HG03280 (cell line): ENCODE results near the gene SELENOS.
"Not testable (repeated sequence)": the region's sequence is repeated elsewhere in the genome, so short reads cannot be mapped to it uniquely, and the experiment has no call there.

Experiments
- ATAC-seq: cut with Tn5 transposase; IDR thresholded peaks from one replicate; pipeline ENCODE4 v1.9.1; 2021; ENCODE audit warnings: mild to moderate bottlenecking, moderate library complexity; ENCODE audit not compliant: unreplicated experiment

Gene SELENOS

GRCh38 chr15:101310161-101310480, 32.8 kb upstream of the SELENOS start:
- ATAC-seq, result no peak

GRCh38 chr15:101309436-101310160, 32.3 kb upstream of the SELENOS start:
- no peak for ATAC-seq

- no peak for ATAC-seq
Measured at GRCh38 chr15:101308604-101309435, 31.5 kb upstream of the SELENOS start.

- no peak for ATAC-seq
Measured at GRCh38 chr15:101307897-101308603, 30.8 kb upstream of the SELENOS start.

GRCh38 chr15:101307048-101307896, 30.0 kb upstream of the SELENOS start:
- ATAC-seq, result no peak

GRCh38 chr15:101306341-101307047, 29.2 kb upstream of the SELENOS start:
- no peak for ATAC-seq

- ATAC-seq, result no peak
Measured at GRCh38 chr15:101305820-101306255, 28.6 kb upstream of the SELENOS start.

- ATAC-seq, result no peak
Measured at GRCh38 chr15:101303408-101303807, 26.1 kb upstream of the SELENOS start.

- ATAC-seq, result no peak
Measured at GRCh38 chr15:101296418-101297405, 19.4 kb upstream of the SELENOS start.

GRCh38 chr15:101295607-101296161, 18.4 kb upstream of the SELENOS start:
- no peak for ATAC-seq

GRCh38 chr15:101294731-101295606, 17.7 kb upstream of the SELENOS start, which contains the start of gene SNRPA1:
SNRPA1 (minus strand) TSS chr15:101295248; CDS start chr15:101295178, 70 bp downstream.
- ATAC-seq, result peak; percentile 84

GRCh38 chr15:101293122-101293521, 15.8 kb upstream of the SELENOS start:
- no peak for ATAC-seq

- ATAC-seq, result no peak
Measured at GRCh38 chr15:101288905-101289513, 11.7 kb upstream of the SELENOS start.

GRCh38 chr15:101287342-101287741, 10.1 kb upstream of the SELENOS start:
- not testable (repeated sequence) for ATAC-seq

- no peak for ATAC-seq
Measured at GRCh38 chr15:101286471-101287114, 9.3 kb upstream of the SELENOS start.

GRCh38 chr15:101283931-101284330, 6.6 kb upstream of the SELENOS start:
- no peak for ATAC-seq

- ATAC-seq, result no peak
Measured at GRCh38 chr15:101280007-101280406, 2.7 kb upstream of the SELENOS start.
